ENCODE measurements around the gene GAL3ST1.
"Not testable (repeated sequence)": the region's sequence is repeated elsewhere in the genome, so short reads cannot be mapped to it uniquely, and the experiment has no call there.

Gene GAL3ST1

DNA sequence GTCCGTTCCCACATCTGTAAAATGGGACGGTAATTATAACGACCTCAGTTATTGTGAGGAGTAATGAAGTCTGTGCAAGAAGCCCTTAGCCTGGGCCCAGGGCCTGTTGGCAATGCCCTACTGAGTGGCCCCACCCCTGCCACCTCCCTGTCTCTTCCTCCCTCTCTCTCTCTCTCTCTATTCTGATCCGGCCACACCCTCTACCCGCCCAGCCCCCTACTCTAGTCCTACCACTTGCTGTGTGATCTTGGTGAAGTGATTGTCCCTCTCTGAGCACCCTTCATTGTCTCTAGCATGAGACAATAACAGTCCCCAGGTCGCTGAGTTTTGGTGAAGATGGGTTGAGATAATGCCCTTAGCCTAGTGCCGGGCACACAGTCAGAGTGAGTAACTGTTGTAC lies 20.5 kb downstream of the GAL3ST1 start:
- Histone ChIP-seq H3K4me2 (ENCODE audit: low read length) (no peak overlapping the region), H3K27me3 (ENCODE audit: control insufficient read depth, low read length) (no peaks in the 10 kb centered on the region), H3F3A (ENCODE audit: control insufficient read depth, insufficient read depth) (no peaks in the 10 kb centered on the region), H3K27ac (ENCODE audit: low read depth, low read length) (no peak overlapping the region), H4K20me1 (ENCODE audit: control insufficient read depth, insufficient read depth, low read depth, low read length) (no peaks in the 10 kb centered on the region), H3K79me2 (ENCODE audit: control insufficient read depth, low read length) (no peaks in the 10 kb centered on the region), H3K4me1 (ENCODE audit: control insufficient read depth, low read length) (no peaks in the 10 kb centered on the region), H3K36me3 (ENCODE audit: control insufficient read depth, low read length) (no peaks in the 10 kb centered on the region), H3K9me2 (replicated peaks; ENCODE audit: control insufficient read depth, low read length) (no peaks in the 10 kb centered on the region), H3K4me3 (ENCODE audit: low read length) (no peak overlapping the region), H3K9me3 (ENCODE audit: control insufficient read depth, insufficient read depth, low read length) (no peaks in the 10 kb centered on the region)
- TF ChIP-seq CTCF (IDR thresholded peaks at IDR 0.05; ENCODE audit: low read depth, low read length, poor library complexity, severe bottlenecking): no peak
- TF ChIP-seq EZH2phosphoT487 (IDR thresholded peaks at IDR 0.05; ENCODE audit: borderline replicate concordance, low read length): no peak

DNA sequence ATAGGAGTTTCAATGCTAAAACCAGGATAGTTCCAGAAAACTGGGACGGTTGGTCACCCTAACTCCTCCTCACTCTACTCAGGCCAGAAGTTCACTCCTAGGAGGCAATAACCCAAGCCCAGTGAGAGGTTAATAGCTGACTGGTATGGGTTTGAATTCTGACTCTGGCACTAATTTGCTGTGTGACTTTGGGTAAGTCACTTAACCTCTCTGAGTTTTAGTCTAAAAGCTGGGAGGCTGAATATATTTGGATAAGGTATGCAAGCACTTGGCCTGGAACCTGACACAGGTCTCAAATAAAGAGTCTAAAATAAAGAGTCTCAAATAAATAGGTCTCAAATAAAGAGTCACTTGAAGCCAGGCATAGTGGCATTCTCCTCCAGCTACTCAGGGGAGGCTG lies 21.7 kb downstream of the GAL3ST1 start:
- H3K36me3 ChIP-seq (ENCODE audit: control insufficient read depth, low read length): no peaks in the 10 kb centered on the region
- H3K9me2 ChIP-seq (replicated peaks; ENCODE audit: control insufficient read depth, low read length): no peaks in the 10 kb centered on the region
- H3K9me3 ChIP-seq (ENCODE audit: control insufficient read depth, insufficient read depth, low read length): no peaks in the 10 kb centered on the region
- no peak overlapping the region for H3K4me3 ChIP-seq (ENCODE audit: low read length)
- no peak overlapping the region for H3K4me2 ChIP-seq (ENCODE audit: low read length)
- H3F3A ChIP-seq (ENCODE audit: control insufficient read depth, insufficient read depth): no peaks in the 10 kb centered on the region
- no peaks in the 10 kb centered on the region for H3K4me1 ChIP-seq (ENCODE audit: control insufficient read depth, low read length)
- H3K79me2 ChIP-seq (ENCODE audit: control insufficient read depth, low read length): no peaks in the 10 kb centered on the region
- H3K27me3 ChIP-seq (ENCODE audit: control insufficient read depth, low read length): no peaks in the 10 kb centered on the region
- TF ChIP-seq EZH2phosphoT487 (IDR thresholded peaks at IDR 0.05; ENCODE audit: borderline replicate concordance, low read length) (no peak), CTCF (IDR thresholded peaks at IDR 0.05; ENCODE audit: low read depth, low read length, poor library complexity, severe bottlenecking) (no peak)
- no peaks in the 10 kb centered on the region for H4K20me1 ChIP-seq (ENCODE audit: control insufficient read depth, insufficient read depth, low read depth, low read length)
- H3K27ac ChIP-seq (ENCODE audit: low read depth, low read length): no peak overlapping the region

GRCh38 chr22:30551813-30552212 lies 22.7 kb downstream of the GAL3ST1 start:
- not testable (repeated sequence) for H3K79me2 ChIP-seq (ENCODE audit: control insufficient read depth, low read length); H3K27ac ChIP-seq (ENCODE audit: low read depth, low read length); H3K4me1 ChIP-seq (ENCODE audit: control insufficient read depth, low read length); H4K20me1 ChIP-seq (ENCODE audit: control insufficient read depth, insufficient read depth, low read depth, low read length); H3K4me3 ChIP-seq (ENCODE audit: low read length); H3K36me3 ChIP-seq (ENCODE audit: control insufficient read depth, low read length); H3K9me2 ChIP-seq (replicated peaks; ENCODE audit: control insufficient read depth, low read length); H3K4me2 ChIP-seq (ENCODE audit: low read length); H3F3A ChIP-seq (ENCODE audit: control insufficient read depth, insufficient read depth); H3K27me3 ChIP-seq (ENCODE audit: control insufficient read depth, low read length); H3K9me3 ChIP-seq (ENCODE audit: control insufficient read depth, insufficient read depth, low read length)

DNA sequence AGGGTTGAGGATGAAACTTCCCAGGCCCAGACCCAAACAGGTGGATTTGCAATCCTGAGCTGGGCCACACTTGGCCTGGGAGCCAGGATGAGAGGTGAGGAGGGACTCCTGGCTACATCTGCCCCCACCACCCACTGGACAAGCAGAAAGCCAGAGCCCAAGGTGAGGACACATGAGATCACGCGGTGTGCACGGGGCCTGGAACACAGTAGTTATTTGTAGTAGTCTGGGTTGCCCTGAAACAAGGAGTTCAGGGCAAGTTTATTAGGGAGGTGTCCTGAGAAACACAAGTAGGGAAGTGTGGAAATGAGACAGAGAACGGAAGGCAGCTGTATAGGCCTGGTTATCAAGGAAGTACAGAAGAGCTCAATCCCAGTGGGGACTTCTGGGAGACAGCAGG lies 27.3 kb downstream of the GAL3ST1 start:
- TF ChIP-seq CTCF (IDR thresholded peaks at IDR 0.05; ENCODE audit: low read depth, low read length, poor library complexity, severe bottlenecking) (no peak), EZH2phosphoT487 (IDR thresholded peaks at IDR 0.05; ENCODE audit: borderline replicate concordance, low read length) (no peak)
- H3K4me1 ChIP-seq (ENCODE audit: control insufficient read depth, low read length): no peaks in the 10 kb centered on the region

More for the DNA sequence above, 27.3 kb downstream of the GAL3ST1 start:
- Histone ChIP-seq H3K36me3 (ENCODE audit: control insufficient read depth, low read length) (no peaks in the 10 kb centered on the region), H3K4me2 (ENCODE audit: low read length) (no peak overlapping the region), H3K4me3 (ENCODE audit: low read length) (no peak overlapping the region), H3K27ac (ENCODE audit: low read depth, low read length) (no peak overlapping the region), H3K9me3 (ENCODE audit: control insufficient read depth, insufficient read depth, low read length) (no peaks in the 10 kb centered on the region), H3K9me2 (replicated peaks; ENCODE audit: control insufficient read depth, low read length) (no peaks in the 10 kb centered on the region), H3K27me3 (ENCODE audit: control insufficient read depth, low read length) (peaks cover 3% of the 10 kb centered on the region; the same call in 1 of the 2 replicates), H4K20me1 (ENCODE audit: control insufficient read depth, insufficient read depth, low read depth, low read length) (no peaks in the 10 kb centered on the region), H3K79me2 (ENCODE audit: control insufficient read depth, low read length) (no peaks in the 10 kb centered on the region), H3F3A (ENCODE audit: control insufficient read depth, insufficient read depth) (no peaks in the 10 kb centered on the region)
